ENCODE data around the gene PPM1G. TPM values are rescaled to one million over a fixed set of nuclear protein-coding genes. Genes with fewer than 3 reads are reported as not detected.

PPM1G gene
- total and polyA plus RNA-seq, 12 donors: 50.1 to 107 (median 59.9) TPM

- H3K27me3 ChIP-seq: no peaks in the 10 kb centered on the region
- 52 to 77% (median 67%) methylated on average over 3 of the region's 3 CpGs for WGBS, 4 donors
- intact Hi-C loops (cut with DNase I): no loop called here
- no peak for DNase-seq
- TF ChIP-seq CTCF (IDR thresholded peaks at IDR 0.05) (no peak), POLR2A (IDR thresholded peaks at IDR 0.05) (no peak)
- no peak overlapping the region for H3K27ac ChIP-seq
- no peak overlapping the region for H3K4me3 ChIP-seq
- H3K36me3 ChIP-seq (replicated peaks in 1 of 2): peaks cover 0 to 45% of the 10 kb centered on the region in 2 donors
- H3K9me3 ChIP-seq (replicated peaks in 1 of 3): no peaks in the 10 kb centered on the region
- H3K4me1 ChIP-seq (replicated peaks in 1 of 2): no peaks in the 10 kb centered on the region
Measured at GRCh38 chr2:27448381-27448780, 39.0 kb upstream of the PPM1G start.

GRCh38 chr2:27446057-27446456 is 36.7 kb upstream of the PPM1G start:
- H3K4me1 ChIP-seq (replicated peaks in 1 of 2): no peaks in the 10 kb centered on the region
- no peak overlapping the region for H3K4me3 ChIP-seq
- H3K9me3 ChIP-seq (replicated peaks in 1 of 3): no peaks in the 10 kb centered on the region
- intact Hi-C loops (cut with DNase I): no loop called here
- no peaks in the 10 kb centered on the region for H3K27me3 ChIP-seq
- H3K36me3 ChIP-seq (replicated peaks in 1 of 2): peaks cover 0 to 40% of the 10 kb centered on the region in 2 donors
- no peak for DNase-seq
- TF ChIP-seq CTCF (IDR thresholded peaks at IDR 0.05) (no peak), POLR2A (IDR thresholded peaks at IDR 0.05) (no peak)
- 88 to 100% (median 90%) methylated on average over 3 of the region's 3 CpGs for WGBS, 4 donors
- no peak overlapping the region for H3K27ac ChIP-seq

GRCh38 chr2:27445615-27446014 is 36.2 kb upstream of the PPM1G start:
- H3K9me3 ChIP-seq (replicated peaks in 1 of 3): no peaks in the 10 kb centered on the region
- peaks cover 0 to 44% of the 10 kb centered on the region in 2 donors for H3K36me3 ChIP-seq (replicated peaks in 1 of 2)
- intact Hi-C loops (cut with DNase I): no loop called here

GRCh38 chr2:27445155-27445554 is 35.8 kb upstream of the PPM1G start:
- no peak for TF ChIP-seq CTCF (IDR thresholded peaks at IDR 0.05)
- WGBS, 4 donors: 85 to 96% (median 93%) methylated on average over 8 of the region's 8 CpGs
- Histone ChIP-seq H3K36me3 (replicated peaks in 1 of 2) (peaks cover 0 to 49% of the 10 kb centered on the region in 2 donors), H3K27me3 (no peaks in the 10 kb centered on the region), H3K9me3 (replicated peaks in 1 of 3) (no peaks in the 10 kb centered on the region), H3K4me3 (no peak overlapping the region), H3K4me1 (replicated peaks in 1 of 2) (no peaks in the 10 kb centered on the region), H3K27ac (no peak overlapping the region)
- no peak for DNase-seq
- intact Hi-C loops (cut with DNase I): no loop called here

More at GRCh38 chr2:27445615-27446014, 36.2 kb upstream of the PPM1G start:
- 87 to 100% (median 91%) methylated on average over 3 to 8 of the region's 8 CpGs for WGBS, 4 donors
- DNase-seq: no peak
- H3K4me3 ChIP-seq: no peak overlapping the region
- H3K27me3 ChIP-seq: no peaks in the 10 kb centered on the region
- TF ChIP-seq POLR2A (IDR thresholded peaks at IDR 0.05) (no peak), CTCF (IDR thresholded peaks at IDR 0.05) (no peak)
- no peak overlapping the region for H3K27ac ChIP-seq
- H3K4me1 ChIP-seq (replicated peaks in 1 of 2): no peaks in the 10 kb centered on the region
